HepG2 (cell line): ENCODE results near the gene WNT16. TPM values are rescaled to one million over a fixed set of nuclear protein-coding genes. Genes with fewer than 3 reads are reported as not detected.

Experiments used
- ATAC-seq: fragments of 200-7000 bp; cut with Tn5 transposase; 3 replicates; pipeline ENCODE4 v1.9.1; 2020; ENCODE audit warnings: mild to moderate bottlenecking, moderate library complexity
- BruUV-seq: library from RNA; stranded (reverse); fragments of 400-500 nt; replicated peaks from 2 replicates; lab custom pipeline; 2021; lab: Mats Ljungman, UMichigan
- CTCF ChIA-PET: fragments of 300-600 bp; formaldehyde crosslinking; extraction: SDS; loops from one replicate; lab custom pipeline; 2021; ENCODE audit warnings: low total read pairs, inconsistent platforms, low intra/inter-chr PET ratio; lab: Yijun Ruan, JAX
- POLR2A ChIA-PET: fragments of 350-600 bp; sonication (Branson Sonifier 250); formaldehyde crosslinking; loops from one replicate; lab custom pipeline; 2020; ENCODE audit warnings: antibody characterized with exemption, inconsistent platforms; lab: Yijun Ruan, JAX
- DNase-seq: peaks from one replicate; pipeline ENCODE4 v3.0.0-alpha.2; 2015; ENCODE audit warnings: low spot score
- FAIRE-seq: peaks from 3 replicates; lab custom pipeline; 2011; peaks lifted over from hg19 to GRCh38; lab: Jason Lieb, UNC
- H2AFZ ChIP-seq: one replicate; pipeline ENCODE4 v1.6.1; 2011; ENCODE audit warnings: low read length, inconsistent platforms
- H3K27ac ChIP-seq: fragments of 300-600 bp; 3 replicates; pipeline ENCODE4 v1.8.0; 2011; ENCODE audit warnings: mixed run types, mild to moderate bottlenecking, mixed read lengths, low read length, inconsistent platforms; ENCODE audit not compliant: insufficient read depth; ENCODE audit errors: extremely low read length
- H3K27me3 ChIP-seq, 2 experiments: fragments of 200-600 bp in 1 of 2; 2 replicates in 1 of 2; 3 replicates in 1 of 2; pipeline versions ENCODE4 v1.6.0 to v1.8.0; 2011; ENCODE audit warnings: low read length in 2 of 2, mild to moderate bottlenecking in 2 of 2, moderate library complexity in 2 of 2, inconsistent platforms in 1 of 2; ENCODE audit not compliant: insufficient read depth in 2 of 2, control insufficient read depth in 1 of 2
- H3K36me3 ChIP-seq, 2 experiments: fragments of 200-600 bp in 1 of 2; replicated peaks in 1 of 2; 2 replicates in 1 of 2; 3 replicates in 1 of 2; pipeline versions ENCODE4 v1.5.1 to v1.8.0; 2011; ENCODE audit warnings: low read length in 2 of 2, inconsistent platforms in 1 of 2; ENCODE audit not compliant: insufficient read depth in 2 of 2, control insufficient read depth in 1 of 2
- H3K4me1 ChIP-seq: 2 replicates; pipeline ENCODE4 v1.5.1; 2012; ENCODE audit warnings: low read length, inconsistent platforms; ENCODE audit not compliant: insufficient read depth
- H3K4me2 ChIP-seq: 2 replicates; pipeline ENCODE4 v1.6.0; 2011; ENCODE audit warnings: low read depth, low read length, inconsistent platforms
- H3K4me3 ChIP-seq, 3 experiments: fragments of 200-600 bp in 1 of 3; sonication (generic), shearing (Covaris generic) in 1 of 3; replicated peaks in 1 of 3; 2 replicates each; pipeline ENCODE4 v1.5.1; 2011 to 2016; ENCODE audit warnings: low read length in 3 of 3, inconsistent platforms in 2 of 3, low read depth in 2 of 3, mild to moderate bottlenecking in 2 of 3, control low read depth in 1 of 3, mixed read lengths in 1 of 3; ENCODE audit not compliant: insufficient read depth in 1 of 3
- H3K79me2 ChIP-seq: one replicate; pipeline ENCODE4 v1.6.1; 2011; ENCODE audit warnings: low read length, inconsistent platforms; ENCODE audit not compliant: insufficient read depth
- H3K9ac ChIP-seq: 2 replicates; pipeline ENCODE4 v1.6.0; 2011; ENCODE audit warnings: mild to moderate bottlenecking, low read depth, low read length, inconsistent platforms; ENCODE audit not compliant: insufficient read depth
- H3K9me3 ChIP-seq: 2 replicates; pipeline ENCODE4 v1.5.1; 2012; ENCODE audit warnings: mild to moderate bottlenecking, low read length
- H4K20me1 ChIP-seq: 2 replicates; pipeline ENCODE4 v1.6.0; 2011; ENCODE audit warnings: inconsistent platforms, mild to moderate bottlenecking, low read length, moderate library complexity; ENCODE audit not compliant: insufficient read depth
- CBX2 ChIP-seq, 2 experiments: fragments of 200-600 bp in 1 of 2; sonication (generic); formaldehyde crosslinking in 1 of 2; IDR thresholded peaks; 2 replicates each; pipeline versions ENCODE4 v1.7.0 to v1.8.1; 2018 to 2022; ENCODE audit warnings: low read depth in 2 of 2, low read length in 1 of 2, mild to moderate bottlenecking in 1 of 2, missing genetic modification reagents in 1 of 2
- DNMT3B ChIP-seq: conservative IDR thresholded peaks from 2 replicates; pipeline ENCODE4 v1.6.1; 2016; ENCODE audit warnings: missing biosample characterization, control low read depth
- JARID2 ChIP-seq: sonication (generic); formaldehyde crosslinking; IDR thresholded peaks from 2 replicates; pipeline ENCODE4 v1.8.1; 2023; ENCODE audit warnings: missing genetic modification reagents, inconsistent platforms; ENCODE audit not compliant: insufficient replicate concordance
- MAFG ChIP-seq: sonication (generic); formaldehyde crosslinking; IDR thresholded peaks from 2 replicates; pipeline ENCODE4 v1.5.1; 2020; ENCODE audit warnings: mild to moderate bottlenecking, missing genetic modification reagents
- NONO ChIP-seq, 2 experiments: fragments of 450-650 bp in 1 of 2; sonication (generic) in 1 of 2; formaldehyde crosslinking in 1 of 2; IDR thresholded peaks in 1 of 2; conservative IDR thresholded peaks in 1 of 2; 2 replicates each; pipeline versions ENCODE4 v1.6.1 to v1.8.0; 2017 to 2022; ENCODE audit warnings: mild to moderate bottlenecking in 1 of 2, missing genetic modification reagents in 1 of 2, moderate library complexity in 1 of 2
- POLR2AphosphoS5 ChIP-seq: IDR thresholded peaks from 2 replicates; pipeline ENCODE4 v1.6.1; 2012; ENCODE audit warnings: low read depth, low read length
- TGIF2 ChIP-seq: IDR thresholded peaks from 2 replicates; pipeline ENCODE4 v1.6.1; 2016; ENCODE audit warnings: control low read depth, missing compliant biosample characterization
- ZBED4 ChIP-seq: sonication (generic); formaldehyde crosslinking; IDR thresholded peaks from 2 replicates; pipeline ENCODE4 v1.4.0; 2020; ENCODE audit warnings: missing genetic modification reagents, borderline replicate concordance
- ZNF556 ChIP-seq: sonication (generic); formaldehyde crosslinking; IDR thresholded peaks from 2 replicates; pipeline ENCODE4 v1.4.0; 2020; ENCODE audit warnings: mild to moderate bottlenecking, missing genetic modification reagents, borderline replicate concordance
- ZNF567 ChIP-seq: sonication (generic); formaldehyde crosslinking; IDR thresholded peaks from 2 replicates; pipeline ENCODE4 v1.8.1; 2023; ENCODE audit warnings: mild to moderate bottlenecking, missing genetic modification reagents, borderline replicate concordance
- ZNF75D ChIP-seq: sonication (generic); formaldehyde crosslinking; IDR thresholded peaks from 2 replicates; pipeline ENCODE4 v1.8.1; 2023; ENCODE audit warnings: missing genetic modification reagents, mild to moderate bottlenecking, borderline replicate concordance
- WGBS: methylation state at CpG from one replicate; pipeline ENCODE4 v1.1.6; 2017; ENCODE audit warnings: low lambda C conversion rate; 5-methylcytosine and 5-hydroxymethylcytosine counted together
- in situ Hi-C: cut with HindIII; loops from 2 replicates; pipeline ENCODE4 v1.10.0; 2017; ENCODE audit warnings: low pct_unique_long_range_greater_than_20kb; ENCODE audit not compliant: extremely low pct_ligation_motif_present
- intact Hi-C: fragments of 100-400 bp; cut with micrococcal nuclease; formaldehyde crosslinking; loops from one replicate; pipeline ENCODE4 v1.10.0; 2022; ENCODE audit not compliant: unreplicated experiment
- polyA plus RNA-seq, 8 experiments: library from polyadenylated mRNA; depleted of rRNA in 3 of 8; stranded (reverse) in 7 of 8; unstranded in 1 of 8; fragments of >200 nt; fragmentation: Illumina TruSeq in 4 of 8; extraction: Trizol in 4 of 8; gene quantifications; 2 replicates each; pipeline versions ENCODE4 v1.2.1 to v1.2.3, GENCODE V29; 2011 to 2016; ENCODE audit warnings: low read depth in 4 of 8, missing spikeins in 1 of 8, mixed read lengths in 1 of 8; ENCODE audit not compliant: insufficient read depth in 1 of 8
- total RNA-seq, 5 experiments: library from RNA; depleted of rRNA; stranded (reverse); fragments of >200 nt; fragmentation: Illumina TruSeq; extraction: Trizol; gene quantifications; 2 replicates each; pipeline ENCODE4 v1.2.3, GENCODE V29; 2016; ENCODE audit warnings: low read depth in 1 of 5
- TF ChIP-seq, protein P1 (sequence below): sonication (generic); formaldehyde crosslinking; IDR thresholded peaks from 2 replicates; pipeline ENCODE4 v1.8.0; 2022; ENCODE audit warnings: mild to moderate bottlenecking, missing genetic modification reagents; ENCODE audit not compliant: insufficient replicate concordance
- TF ChIP-seq, protein P2 (sequence below): sonication (generic); formaldehyde crosslinking; IDR thresholded peaks from 2 replicates; pipeline ENCODE4 v1.4.0; 2020; ENCODE audit warnings: missing genetic modification reagents

The WNT16 gene
- total and polyA plus RNA-seq, 2 of the 13 experiments (the other 11 are each of a cell fraction or from before 2014, with no cell fraction given): not detected

DNA sequence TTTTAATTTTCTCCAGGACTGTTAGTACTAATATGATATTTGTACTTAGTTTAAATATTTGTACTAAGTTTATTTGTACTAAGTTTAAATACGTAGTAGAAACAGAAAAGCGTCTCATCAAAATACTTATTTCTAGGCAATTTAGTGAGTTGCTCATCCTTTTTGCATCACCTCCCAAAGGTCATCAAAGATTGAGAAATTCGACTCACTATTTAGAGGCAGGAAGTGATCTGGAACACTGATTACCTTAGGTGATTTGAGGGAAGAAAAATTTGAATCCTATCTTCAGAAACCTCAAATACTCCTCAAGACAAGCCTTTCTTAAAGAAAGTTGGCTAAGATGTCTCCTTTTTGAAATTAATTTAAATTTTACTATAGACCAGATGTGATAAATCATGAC, 14.5 kb downstream of the WNT16 start:
- no peaks in the 10 kb centered on the region for H4K20me1 ChIP-seq
- H3K36me3 ChIP-seq: no peaks in the 10 kb centered on the region; a peak in 1 of 5 replicates
- 72% methylated on average over 3 of the region's 3 CpGs for WGBS
- no peaks in the 10 kb centered on the region for H3K4me1 ChIP-seq
- ATAC-seq: no peak
- H3K27ac ChIP-seq: no peak overlapping the region
- TF ChIP-seq ZNF567 (CRISPR knock-in tag) (no peak), TGIF2 (CRISPR knock-in tag) (no peak), JARID2 (CRISPR knock-in tag) (no peak), ZNF556 (CRISPR knock-in tag) (no peak), DNMT3B (CRISPR knock-in tag) (no peak), CBX2 (IDR thresholded peaks at IDR 0.05; ENCODE audit: low read depth, low read length) (no peak), CBX2 (CRISPR knock-in tag; IDR thresholded peaks at IDR 0.05; ENCODE audit: low read depth) (no peak), ZBED4 (CRISPR knock-in tag) (no peak), NONO (IDR thresholded peaks at IDR 0.05) (no peak), NONO (CRISPR knock-in tag; conservative IDR thresholded peaks at IDR 0.05) (no peak), ZNF75D (CRISPR knock-in tag) (no peak), POLR2AphosphoS5 (no peak), MAFG (CRISPR knock-in tag) (no peak)
- TF ChIP-seq, protein P1, sequence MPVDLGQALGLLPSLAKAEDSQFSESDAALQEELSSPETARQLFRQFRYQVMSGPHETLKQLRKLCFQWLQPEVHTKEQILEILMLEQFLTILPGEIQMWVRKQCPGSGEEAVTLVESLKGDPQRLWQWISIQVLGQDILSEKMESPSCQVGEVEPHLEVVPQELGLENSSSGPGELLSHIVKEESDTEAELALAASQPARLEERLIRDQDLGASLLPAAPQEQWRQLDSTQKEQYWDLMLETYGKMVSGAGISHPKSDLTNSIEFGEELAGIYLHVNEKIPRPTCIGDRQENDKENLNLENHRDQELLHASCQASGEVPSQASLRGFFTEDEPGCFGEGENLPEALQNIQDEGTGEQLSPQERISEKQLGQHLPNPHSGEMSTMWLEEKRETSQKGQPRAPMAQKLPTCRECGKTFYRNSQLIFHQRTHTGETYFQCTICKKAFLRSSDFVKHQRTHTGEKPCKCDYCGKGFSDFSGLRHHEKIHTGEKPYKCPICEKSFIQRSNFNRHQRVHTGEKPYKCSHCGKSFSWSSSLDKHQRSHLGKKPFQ (CRISPR knock-in tag): no peak
- TF ChIP-seq, protein P2, sequence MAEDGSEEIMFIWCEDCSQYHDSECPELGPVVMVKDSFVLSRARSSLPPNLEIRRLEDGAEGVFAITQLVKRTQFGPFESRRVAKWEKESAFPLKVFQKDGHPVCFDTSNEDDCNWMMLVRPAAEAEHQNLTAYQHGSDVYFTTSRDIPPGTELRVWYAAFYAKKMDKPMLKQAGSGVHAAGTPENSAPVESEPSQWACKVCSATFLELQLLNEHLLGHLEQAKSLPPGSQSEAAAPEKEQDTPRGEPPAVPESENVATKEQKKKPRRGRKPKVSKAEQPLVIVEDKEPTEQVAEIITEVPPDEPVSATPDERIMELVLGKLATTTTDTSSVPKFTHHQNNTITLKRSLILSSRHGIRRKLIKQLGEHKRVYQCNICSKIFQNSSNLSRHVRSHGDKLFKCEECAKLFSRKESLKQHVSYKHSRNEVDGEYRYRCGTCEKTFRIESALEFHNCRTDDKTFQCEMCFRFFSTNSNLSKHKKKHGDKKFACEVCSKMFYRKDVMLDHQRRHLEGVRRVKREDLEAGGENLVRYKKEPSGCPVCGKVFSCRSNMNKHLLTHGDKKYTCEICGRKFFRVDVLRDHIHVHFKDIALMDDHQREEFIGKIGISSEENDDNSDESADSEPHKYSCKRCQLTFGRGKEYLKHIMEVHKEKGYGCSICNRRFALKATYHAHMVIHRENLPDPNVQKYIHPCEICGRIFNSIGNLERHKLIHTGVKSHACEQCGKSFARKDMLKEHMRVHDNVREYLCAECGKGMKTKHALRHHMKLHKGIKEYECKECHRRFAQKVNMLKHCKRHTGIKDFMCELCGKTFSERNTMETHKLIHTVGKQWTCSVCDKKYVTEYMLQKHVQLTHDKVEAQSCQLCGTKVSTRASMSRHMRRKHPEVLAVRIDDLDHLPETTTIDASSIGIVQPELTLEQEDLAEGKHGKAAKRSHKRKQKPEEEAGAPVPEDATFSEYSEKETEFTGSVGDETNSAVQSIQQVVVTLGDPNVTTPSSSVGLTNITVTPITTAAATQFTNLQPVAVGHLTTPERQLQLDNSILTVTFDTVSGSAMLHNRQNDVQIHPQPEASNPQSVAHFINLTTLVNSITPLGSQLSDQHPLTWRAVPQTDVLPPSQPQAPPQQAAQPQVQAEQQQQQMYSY (CRISPR knock-in tag): no peak
- TF ChIP-seq, all 625 proteins: peak for 0
- CTCF ChIA-PET: no interaction called here
- no TSS peak for BruUV-seq
- no peak overlapping the region for H2AFZ ChIP-seq
- intact Hi-C loops: no loop called here
- H3K79me2 ChIP-seq: no peaks in the 10 kb centered on the region
- FAIRE-seq: no peak
- no peak for DNase-seq
- POLR2A ChIA-PET: no interaction called here
- H3K4me2 ChIP-seq: no peak overlapping the region
- no peak overlapping the region for H3K4me3 ChIP-seq
- in situ Hi-C loops: no loop called here
- H3K9me3 ChIP-seq: no peaks in the 10 kb centered on the region
- H3K9ac ChIP-seq: no peak overlapping the region
- no peaks in the 10 kb centered on the region for H3K27me3 ChIP-seq
